ENCODE results near the gene TSPAN33.

GRCh38 chr7:129169171-129169671 lies 24.7 kb downstream of the TSPAN33 start:
- TF ChIP-seq CTCF (IDR thresholded peaks at IDR 0.05; ENCODE audit: low read length) (no peak), EZH2 (IDR thresholded peaks at IDR 0.05; ENCODE audit: borderline replicate concordance, low read length) (no peak)
